Measurements from ENCODE around the gene CCNK.

DNA sequence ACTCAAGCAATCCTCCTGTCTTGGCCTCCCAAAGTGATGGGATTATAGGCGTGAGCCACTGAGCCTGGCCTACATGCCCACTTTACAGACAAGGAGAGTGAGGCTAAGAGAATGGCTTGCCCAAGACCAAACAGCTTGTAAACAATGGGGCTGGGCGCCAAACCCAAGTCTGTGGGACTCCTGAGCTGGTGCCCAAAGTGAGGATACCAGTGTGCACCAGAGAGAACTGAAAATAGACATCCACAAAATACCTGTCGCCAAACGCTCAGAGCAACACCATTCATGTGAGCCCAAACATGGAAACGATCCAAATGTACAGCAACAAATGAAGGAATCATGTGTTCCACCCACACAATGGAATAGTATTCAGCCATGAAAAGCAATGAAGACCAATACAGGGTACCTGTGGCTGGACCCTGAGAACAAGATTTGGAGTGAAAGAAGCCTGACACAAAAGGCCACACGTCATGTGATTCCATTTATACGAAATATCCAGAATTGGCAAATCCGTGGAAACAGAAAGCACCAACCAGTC, 38.2 kb downstream of the CCNK start:
- TF ChIP-seq, protein P1, sequence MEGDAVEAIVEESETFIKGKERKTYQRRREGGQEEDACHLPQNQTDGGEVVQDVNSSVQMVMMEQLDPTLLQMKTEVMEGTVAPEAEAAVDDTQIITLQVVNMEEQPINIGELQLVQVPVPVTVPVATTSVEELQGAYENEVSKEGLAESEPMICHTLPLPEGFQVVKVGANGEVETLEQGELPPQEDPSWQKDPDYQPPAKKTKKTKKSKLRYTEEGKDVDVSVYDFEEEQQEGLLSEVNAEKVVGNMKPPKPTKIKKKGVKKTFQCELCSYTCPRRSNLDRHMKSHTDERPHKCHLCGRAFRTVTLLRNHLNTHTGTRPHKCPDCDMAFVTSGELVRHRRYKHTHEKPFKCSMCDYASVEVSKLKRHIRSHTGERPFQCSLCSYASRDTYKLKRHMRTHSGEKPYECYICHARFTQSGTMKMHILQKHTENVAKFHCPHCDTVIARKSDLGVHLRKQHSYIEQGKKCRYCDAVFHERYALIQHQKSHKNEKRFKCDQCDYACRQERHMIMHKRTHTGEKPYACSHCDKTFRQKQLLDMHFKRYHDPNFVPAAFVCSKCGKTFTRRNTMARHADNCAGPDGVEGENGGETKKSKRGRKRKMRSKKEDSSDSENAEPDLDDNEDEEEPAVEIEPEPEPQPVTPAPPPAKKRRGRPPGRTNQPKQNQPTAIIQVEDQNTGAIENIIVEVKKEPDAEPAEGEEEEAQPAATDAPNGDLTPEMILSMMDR (IDR thresholded peaks at IDR 0.05; ENCODE audit: borderline replicate concordance, extremely low read depth, low read length, poor library complexity, severe bottlenecking), result no peak
- TF ChIP-seq EZH2 (IDR thresholded peaks at IDR 0.05; ENCODE audit: borderline replicate concordance, low read depth, low read length, severe bottlenecking), result no peak
